GM12878 (cell line): ENCODE results near the gene C3orf33. TPM values are rescaled to one million over a fixed set of nuclear protein-coding genes. Genes with fewer than 3 reads are reported as not detected.

Source experiments
- ASH2L ChIP-seq: fragments of 300-600, 200-600 bp; sonication (generic); IDR thresholded peaks from 2 replicates; pipeline ENCODE4 v1.6.1; 2017; ENCODE audit warnings: low read depth, mild to moderate bottlenecking, borderline replicate concordance
- ATF2 ChIP-seq: IDR thresholded peaks from 2 replicates; pipeline ENCODE4 v1.6.1; 2012; ENCODE audit warnings: low read length, inconsistent platforms
- BCL11A ChIP-seq: IDR thresholded peaks from 2 replicates; pipeline ENCODE4 v1.6.1; 2011; ENCODE audit warnings: low read depth, low read length
- CHD2 ChIP-seq: IDR thresholded peaks from 2 replicates; pipeline ENCODE4 v1.6.1; 2011; ENCODE audit warnings: low read depth, low read length, improper control_type of control experiment, borderline replicate concordance
- ESRRA ChIP-seq: IDR thresholded peaks from 2 replicates; pipeline ENCODE4 v1.6.1; 2012; ENCODE audit warnings: mild to moderate bottlenecking, low read length, improper control_type of control experiment
- GABPA ChIP-seq: IDR thresholded peaks from 2 replicates; pipeline ENCODE4 v1.6.1; 2014; ENCODE audit warnings: antibody characterized with exemption, low read depth, mild to moderate bottlenecking, inconsistent platforms
- NFXL1 ChIP-seq: fragments of 450-650 bp; IDR thresholded peaks from 2 replicates; pipeline ENCODE4 v1.6.1; 2017; ENCODE audit warnings: antibody characterized with exemption, mild to moderate bottlenecking, borderline replicate concordance
- RUNX3 ChIP-seq: IDR thresholded peaks from 2 replicates; pipeline ENCODE4 v1.6.1; 2012; ENCODE audit warnings: low read length, inconsistent platforms
- STAT3 ChIP-seq: IDR thresholded peaks from 2 replicates; pipeline ENCODE4 v1.6.1; 2011; ENCODE audit warnings: low read depth, low read length, improper control_type of control experiment
- TBL1XR1 ChIP-seq: IDR thresholded peaks from 2 replicates; pipeline ENCODE4 v1.6.1; 2012; ENCODE audit warnings: low read depth, low read length, improper control_type of control experiment
- TCF12 ChIP-seq: IDR thresholded peaks from 2 replicates; pipeline ENCODE4 v1.6.1; 2011; ENCODE audit warnings: low read depth, mild to moderate bottlenecking, low read length
- ZNF274 ChIP-seq: IDR thresholded peaks from one replicate; pipeline ENCODE4 v1.8.0; 2011; ENCODE audit not compliant: insufficient read length, insufficient read depth
- polyA plus RNA-seq, 11 experiments: library from polyadenylated mRNA; depleted of rRNA in 4 of 11; unstranded in 6 of 11; stranded (reverse) in 5 of 11; fragments of >200 nt; fragmentation: Nextera tagmentation in 4 of 11; fragmentation: Illumina TruSeq in 1 of 11; extraction: Ambion mirVana in 4 of 11; extraction: Trizol in 1 of 11; gene quantifications; 1 replicate in 1 of 11; 2 replicates in 10 of 11; pipeline versions ENCODE4 v1.2.1 to v1.2.3, GENCODE V29; 2011 to 2016; ENCODE audit warnings: inconsistent platforms in 2 of 11, missing spikeins in 2 of 11, low read depth in 1 of 11
- total RNA-seq, 4 experiments: library from RNA; depleted of rRNA in 3 of 4; stranded (reverse); fragments of >200 nt in 3 of 4; fragmentation: Illumina TruSeq in 1 of 4; extraction: Trizol in 1 of 4; gene quantifications; 2 replicates each; pipeline versions ENCODE4 v1.2.1 to v1.2.3, GENCODE V29; 2013 to 2021

The C3orf33 gene
- total and polyA plus RNA-seq, 10 of the 15 experiments (the other 5 are each of a cell fraction or from before 2014, with no cell fraction given), result 0.35 to 1.7 (median 0.90) TPM

GRCh38 chr3:155854141-155854940 lies 48.3 kb upstream of the C3orf33 start, which contains the start of gene SLC33A1 (continued):
- TF ChIP-seq CHD2 (peak; percentile 90), RUNX3 (peak; percentile 90), NFXL1 (no peak), ESRRA (no peak; the same call in none of the 2 replicates), TCF12 (peak; percentile 18), BCL11A (no peak), ASH2L (no peak), ZNF274 (no peak), STAT3 (peak; percentile 96; the same call in 1 of the 2 replicates), GABPA (peak; percentile 99), TBL1XR1 (peak; percentile 89), ATF2 (peak; percentile 86; the same call in 1 of the 2 replicates)
- TF ChIP-seq, all 136 proteins: peak for 90
